ENCODE data around the gene SLAMF8.

The SLAMF8 gene

GRCh38 chr1:159873530-159874143 lies 47.0 kb downstream of the SLAMF8 start:
- FAIRE-seq, result no peak

GRCh38 chr1:159877695-159878444 lies 51.2 kb downstream of the SLAMF8 start:
- no peak for FAIRE-seq

- no peak for FAIRE-seq
Measured at GRCh38 chr1:159879136-159879535, 52.5 kb downstream of the SLAMF8 start.

GRCh38 chr1:159879977-159880376 lies 53.3 kb downstream of the SLAMF8 start:
- FAIRE-seq, result no peak

GRCh38 chr1:159880430-159880829 lies 53.8 kb downstream of the SLAMF8 start:
- FAIRE-seq, result no peak

GRCh38 chr1:159881622-159882526 lies 55.2 kb downstream of the SLAMF8 start:
- FAIRE-seq, result no peak

GRCh38 chr1:159882527-159882862 lies 55.8 kb downstream of the SLAMF8 start:
- FAIRE-seq, result no peak

GRCh38 chr1:159883134-159883533 lies 56.5 kb downstream of the SLAMF8 start:
- no peak for FAIRE-seq

- no peak for FAIRE-seq
Measured at GRCh38 chr1:159884296-159884695, 57.6 kb downstream of the SLAMF8 start.

All from G401.6 (cell line).